Parathyroid adenoma (tissue), 2 donors: ENCODE results near the gene PIK3R5.

ENCODE experiments used
- H2AFZ ChIP-seq: fragments of 300-600 bp; sonication (generic); one replicate; pipeline ENCODE4 v1.7.0; 2017; ENCODE audit warnings: antibody characterized with exemption, mild to moderate bottlenecking
- H3K27ac ChIP-seq: fragments of 300-600 bp; sonication (generic); one replicate; pipeline ENCODE4 v1.7.0; 2017
- H3K27me3 ChIP-seq: fragments of 300-600 bp; sonication (generic); one replicate; pipeline ENCODE4 v1.7.0; 2017; ENCODE audit warnings: low read length; ENCODE audit not compliant: control insufficient read depth, insufficient read depth
- H3K36me3 ChIP-seq: fragments of 300-600 bp; sonication (generic); one replicate; pipeline ENCODE4 v1.7.0; 2017; ENCODE audit warnings: low read length; ENCODE audit not compliant: control insufficient read depth, insufficient read depth
- H3K4me1 ChIP-seq: fragments of 300-600 bp; sonication (generic); one replicate; pipeline ENCODE4 v1.7.0; 2017; ENCODE audit warnings: control low read depth
- H3K4me2 ChIP-seq: fragments of 300-600 bp; sonication (generic); one replicate; pipeline ENCODE4 v1.7.0; 2017; ENCODE audit warnings: low read length
- H3K4me3 ChIP-seq: fragments of 300-600 bp; sonication (generic); one replicate; pipeline ENCODE4 v1.7.0; 2017; ENCODE audit warnings: low read depth, low read length
- H3K79me2 ChIP-seq: fragments of 300-600 bp; sonication (generic); one replicate; pipeline ENCODE4 v1.7.0; 2017; ENCODE audit warnings: control low read depth
- H3K9ac ChIP-seq: fragments of 300-600 bp; sonication (generic); one replicate; pipeline ENCODE4 v1.7.0; 2017; ENCODE audit warnings: mild to moderate bottlenecking
- H3K9me3 ChIP-seq: fragments of 300-600 bp; sonication (generic); one replicate; pipeline ENCODE4 v1.7.0; 2017; ENCODE audit warnings: low read length; ENCODE audit not compliant: control insufficient read depth
- TF ChIP-seq, protein P1 (sequence below): fragments of 300-600 bp; sonication (generic); IDR thresholded peaks from one replicate; pipeline ENCODE4 v1.7.0; 2017; ENCODE audit warnings: antibody characterized with exemption, mild to moderate bottlenecking
- donor health status: primary hyperparathyroidism.

Gene PIK3R5

DNA sequence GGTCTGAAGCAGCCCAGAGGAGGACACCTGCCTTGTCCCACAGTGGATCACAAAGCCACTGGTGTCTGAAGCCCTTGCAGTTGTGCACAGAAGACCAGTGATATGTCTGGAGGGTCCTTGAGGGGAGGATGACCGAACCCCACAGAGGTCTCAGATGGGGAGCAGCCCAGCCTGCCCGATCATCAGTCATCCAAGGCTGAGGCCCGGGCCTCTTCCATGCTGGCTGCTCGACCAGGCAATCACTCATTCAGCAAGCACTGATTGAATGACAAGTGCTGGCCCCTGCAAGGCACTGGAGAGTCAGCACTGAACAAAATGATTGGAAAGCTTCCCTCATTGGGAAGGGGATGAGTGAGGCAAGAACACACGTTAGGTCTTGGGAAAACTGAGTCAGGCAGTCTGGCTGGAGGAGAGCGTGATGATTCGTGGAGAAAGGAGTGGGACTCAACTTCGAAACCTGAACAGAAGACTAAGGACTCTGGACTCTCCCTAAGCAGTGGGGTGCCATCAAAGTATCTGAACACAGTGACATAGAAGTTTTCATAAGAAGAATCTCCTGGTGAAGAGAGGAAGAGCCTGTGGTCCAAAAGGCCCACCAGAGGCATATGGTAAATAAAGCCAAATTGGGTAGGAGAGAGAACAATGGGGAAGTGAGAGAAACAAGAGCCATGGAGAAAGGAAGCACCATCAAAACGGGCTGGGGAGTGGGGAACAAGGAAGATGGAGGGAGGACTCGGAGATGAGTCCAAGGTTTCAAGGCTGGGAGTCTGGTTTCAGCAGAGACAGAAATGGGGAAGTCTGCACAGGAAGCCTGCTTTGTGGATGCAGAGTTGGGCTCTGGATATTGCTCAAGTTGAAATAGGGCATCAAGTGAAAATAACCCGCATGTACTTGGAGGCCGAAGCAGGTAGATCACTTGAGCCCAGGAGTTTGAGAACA lies 10.2 kb downstream of the PIK3R5 start:
- Histone ChIP-seq H3K36me3 (no peaks in the 10 kb centered on the region), H3K4me1 (no peaks in the 10 kb centered on the region), H3K27ac (no peak overlapping the region), H3K79me2 (no peaks in the 10 kb centered on the region), H3K27me3 (no peaks in the 10 kb centered on the region), H3K4me2 (no peak overlapping the region), H3K9ac (no peak overlapping the region), H3K4me3 (no peak overlapping the region), H3K9me3 (no peaks in the 10 kb centered on the region), H2AFZ (no peak overlapping the region)
- TF ChIP-seq, protein P1, sequence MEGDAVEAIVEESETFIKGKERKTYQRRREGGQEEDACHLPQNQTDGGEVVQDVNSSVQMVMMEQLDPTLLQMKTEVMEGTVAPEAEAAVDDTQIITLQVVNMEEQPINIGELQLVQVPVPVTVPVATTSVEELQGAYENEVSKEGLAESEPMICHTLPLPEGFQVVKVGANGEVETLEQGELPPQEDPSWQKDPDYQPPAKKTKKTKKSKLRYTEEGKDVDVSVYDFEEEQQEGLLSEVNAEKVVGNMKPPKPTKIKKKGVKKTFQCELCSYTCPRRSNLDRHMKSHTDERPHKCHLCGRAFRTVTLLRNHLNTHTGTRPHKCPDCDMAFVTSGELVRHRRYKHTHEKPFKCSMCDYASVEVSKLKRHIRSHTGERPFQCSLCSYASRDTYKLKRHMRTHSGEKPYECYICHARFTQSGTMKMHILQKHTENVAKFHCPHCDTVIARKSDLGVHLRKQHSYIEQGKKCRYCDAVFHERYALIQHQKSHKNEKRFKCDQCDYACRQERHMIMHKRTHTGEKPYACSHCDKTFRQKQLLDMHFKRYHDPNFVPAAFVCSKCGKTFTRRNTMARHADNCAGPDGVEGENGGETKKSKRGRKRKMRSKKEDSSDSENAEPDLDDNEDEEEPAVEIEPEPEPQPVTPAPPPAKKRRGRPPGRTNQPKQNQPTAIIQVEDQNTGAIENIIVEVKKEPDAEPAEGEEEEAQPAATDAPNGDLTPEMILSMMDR = no peak

DNA sequence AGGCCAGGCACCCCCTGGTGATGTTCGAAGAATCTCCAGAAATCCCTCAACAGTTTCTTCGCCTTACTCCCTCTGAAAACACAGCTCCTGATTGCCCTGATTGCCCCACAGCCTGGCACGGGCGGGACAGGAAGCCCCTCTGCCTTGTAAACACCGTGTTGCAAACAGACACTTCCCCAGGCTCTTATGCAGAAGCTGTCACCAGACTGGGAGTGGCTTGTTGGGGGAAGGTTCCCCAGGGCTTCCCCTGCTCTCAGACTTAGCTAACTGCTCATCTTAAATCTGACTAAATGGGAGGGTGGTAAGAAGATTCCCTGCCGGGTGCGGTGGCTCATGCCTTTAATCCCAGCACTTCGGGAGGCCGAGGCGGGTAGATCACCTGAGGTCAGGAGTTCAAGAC lies 11.2 kb downstream of the PIK3R5 start:
- Histone ChIP-seq H3K27ac (no peak overlapping the region), H3K4me3 (no peak overlapping the region), H3K27me3 (no peaks in the 10 kb centered on the region), H3K9ac (no peak overlapping the region), H2AFZ (no peak overlapping the region), H3K4me2 (no peak overlapping the region), H3K4me1 (no peaks in the 10 kb centered on the region), H3K9me3 (no peaks in the 10 kb centered on the region), H3K79me2 (no peaks in the 10 kb centered on the region), H3K36me3 (no peaks in the 10 kb centered on the region)
- TF ChIP-seq, protein P1 = no peak

DNA sequence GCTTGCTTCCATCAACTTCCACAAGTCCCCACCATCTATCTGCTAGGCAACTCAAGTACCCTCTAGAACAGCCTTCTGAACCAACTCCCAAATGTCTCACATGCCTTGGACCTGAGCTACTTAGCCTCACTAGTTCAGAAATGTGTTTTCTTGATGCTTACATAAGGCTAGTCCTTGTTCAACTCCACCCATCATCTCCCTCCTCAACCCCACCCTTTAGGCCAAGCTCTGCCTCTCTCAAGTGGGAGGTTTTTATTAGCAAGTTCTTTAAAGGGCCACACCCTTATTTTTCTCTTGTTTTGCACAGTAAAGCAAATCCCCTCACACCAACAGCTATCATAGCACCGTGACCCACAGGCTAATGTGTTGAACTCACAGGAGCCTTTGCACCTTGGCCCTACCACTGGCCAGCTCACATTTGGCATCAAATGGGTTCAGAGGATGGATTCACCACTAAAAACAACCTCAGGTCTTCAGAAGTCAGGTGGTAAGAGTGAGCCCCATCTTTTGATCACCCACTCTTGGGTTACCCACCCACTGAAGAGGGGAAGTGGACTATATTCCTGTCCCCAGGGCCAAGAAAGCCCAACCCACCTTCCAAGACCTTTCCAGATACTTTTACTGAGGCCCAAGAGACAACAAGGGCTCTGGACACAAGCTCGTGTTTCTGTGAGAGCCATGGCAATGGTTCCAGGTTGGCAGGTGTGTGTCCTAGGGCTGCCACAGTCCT lies 12.2 kb downstream of the PIK3R5 start:
- Histone ChIP-seq H3K9me3 (no peaks in the 10 kb centered on the region), H3K27me3 (no peaks in the 10 kb centered on the region), H3K9ac (no peak overlapping the region), H3K27ac (no peak overlapping the region), H3K79me2 (no peaks in the 10 kb centered on the region), H3K36me3 (no peaks in the 10 kb centered on the region), H2AFZ (no peak overlapping the region), H3K4me2 (no peak overlapping the region), H3K4me1 (no peaks in the 10 kb centered on the region), H3K4me3 (no peak overlapping the region)
- TF ChIP-seq, protein P1 = no peak

DNA sequence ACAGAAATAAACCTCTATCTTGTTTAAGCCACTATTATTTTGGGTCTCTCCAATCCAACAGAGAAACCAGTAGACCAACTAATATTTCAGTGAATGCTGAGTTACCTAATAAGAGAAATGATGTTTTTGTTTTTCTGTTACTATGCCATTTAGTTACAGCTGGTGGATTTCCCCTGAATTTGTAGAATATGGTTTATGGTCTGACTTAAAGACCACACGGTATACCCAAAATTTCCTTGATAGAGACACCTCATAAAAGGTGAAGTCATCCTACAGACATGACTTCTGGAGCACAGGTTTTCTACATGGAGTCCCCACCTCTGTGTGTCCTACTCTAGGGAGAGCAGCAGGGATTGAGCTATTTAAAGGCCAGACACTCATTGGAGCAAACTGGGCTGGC lies 13.3 kb downstream of the PIK3R5 start:
- no peaks in the 10 kb centered on the region for H3K4me1 ChIP-seq
- no peaks in the 10 kb centered on the region for H3K27me3 ChIP-seq
- H3K4me3 ChIP-seq = no peak overlapping the region
- TF ChIP-seq, protein P1 = no peak
- H3K27ac ChIP-seq = no peak overlapping the region
- no peaks in the 10 kb centered on the region for H3K9me3 ChIP-seq
- no peak overlapping the region for H3K9ac ChIP-seq
- H3K36me3 ChIP-seq = no peaks in the 10 kb centered on the region
- H2AFZ ChIP-seq = no peak overlapping the region
- H3K4me2 ChIP-seq = no peak overlapping the region
- no peaks in the 10 kb centered on the region for H3K79me2 ChIP-seq
